ENCODE measurements around the gene PHF12.

GRCh38 chr17:28917465-28917864 lies 33.9 kb downstream of the PHF12 start:
- TF ChIP-seq EGR1 (IDR thresholded peaks at IDR 0.05): no peak
- no peak for TF ChIP-seq EP300 (IDR thresholded peaks at IDR 0.05; ENCODE audit: borderline replicate concordance)
- no peak for TF ChIP-seq NFIC (IDR thresholded peaks at IDR 0.05)
- no peak for TF ChIP-seq TAF1 (IDR thresholded peaks at IDR 0.05; ENCODE audit: low read depth)
- TF ChIP-seq, protein P1, sequence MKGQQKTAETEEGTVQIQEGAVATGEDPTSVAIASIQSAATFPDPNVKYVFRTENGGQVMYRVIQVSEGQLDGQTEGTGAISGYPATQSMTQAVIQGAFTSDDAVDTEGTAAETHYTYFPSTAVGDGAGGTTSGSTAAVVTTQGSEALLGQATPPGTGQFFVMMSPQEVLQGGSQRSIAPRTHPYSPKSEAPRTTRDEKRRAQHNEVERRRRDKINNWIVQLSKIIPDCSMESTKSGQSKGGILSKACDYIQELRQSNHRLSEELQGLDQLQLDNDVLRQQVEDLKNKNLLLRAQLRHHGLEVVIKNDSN (IDR thresholded peaks at IDR 0.05): no peak
- no peak for TF ChIP-seq ZBTB7A (IDR thresholded peaks at IDR 0.05; ENCODE audit: low read depth)
- TF ChIP-seq TCF12 (IDR thresholded peaks at IDR 0.05; ENCODE audit: low read depth): no peak
